Activated T-cell treated with anti-CD3 and anti-CD28 coated beads, Interleukin-2, amount 50 U/mL, for 1 hour (primary cell): ENCODE measurements around the gene AKR7A2.
"Not testable (repeated sequence)": the region's sequence is repeated elsewhere in the genome, so short reads cannot be mapped to it uniquely, and the experiment has no call there.

Experiments used
- DNase-seq: peaks from one replicate; pipeline ENCODE4 v3.0.0-alpha.2; 2020

AKR7A2 gene

GRCh38 chr1:19294638-19295037 is 17.3 kb downstream of the AKR7A2 start:
- DNase-seq, result no peak

GRCh38 chr1:19289244-19289643 is 22.7 kb downstream of the AKR7A2 start:
- no peak for DNase-seq

- DNase-seq, result peak; percentile 69
These were observed 23.4 kb downstream of the AKR7A2 start, which contains the start of gene AKR7A3 for GRCh38 chr1:19288324-19289241. TSS of gene AKR7A3 (minus strand) at chr1:19288770. CDS start at chr1:19288709, 61 bp downstream.

- DNase-seq, result no peak
These were observed 24.3 kb downstream of the AKR7A2 start for GRCh38 chr1:19287436-19288185.

GRCh38 chr1:19285807-19286206 is 26.1 kb downstream of the AKR7A2 start:
- not testable (repeated sequence) for DNase-seq

GRCh38 chr1:19285366-19285765 is 26.6 kb downstream of the AKR7A2 start:
- not testable (repeated sequence) for DNase-seq

- no peak for DNase-seq
These were observed 27.1 kb downstream of the AKR7A2 start for GRCh38 chr1:19284881-19285280.

GRCh38 chr1:19283891-19284290 is 28.1 kb downstream of the AKR7A2 start:
- no peak for DNase-seq

- no peak for DNase-seq
These were observed 37.3 kb downstream of the AKR7A2 start for GRCh38 chr1:19274636-19275035.

GRCh38 chr1:19273844-19274531 is 38.0 kb downstream of the AKR7A2 start:
- DNase-seq, result not testable (repeated sequence)

GRCh38 chr1:19273106-19273843 is 38.7 kb downstream of the AKR7A2 start:
- DNase-seq, result no peak

- DNase-seq, result no peak
These were observed 39.9 kb downstream of the AKR7A2 start for GRCh38 chr1:19272064-19272463.

GRCh38 chr1:19270343-19270730 is 41.6 kb downstream of the AKR7A2 start:
- not testable (repeated sequence) for DNase-seq

GRCh38 chr1:19269427-19270342 is 42.3 kb downstream of the AKR7A2 start:
- DNase-seq, result not testable (repeated sequence)

GRCh38 chr1:19268445-19268844 is 43.5 kb downstream of the AKR7A2 start:
- no peak for DNase-seq

GRCh38 chr1:19262744-19263143 is 49.2 kb downstream of the AKR7A2 start:
- DNase-seq, result no peak

- DNase-seq, result no peak
These were observed 49.9 kb downstream of the AKR7A2 start for GRCh38 chr1:19262047-19262446.

GRCh38 chr1:19260211-19261138 is 51.5 kb downstream of the AKR7A2 start:
- no peak for DNase-seq

- no peak for DNase-seq
These were observed 53.6 kb downstream of the AKR7A2 start for GRCh38 chr1:19258353-19258752.
